Activated gamma-delta T cell treated with anti-CD3 and anti-CD28 coated beads, Interleukin-2, amount 50 U/mL, for 16 hours (primary cell): ENCODE results near the gene PSMD6.

ENCODE experiments used
- DNase-seq: peaks from one replicate; pipeline ENCODE4 v3.0.0-alpha.2; 2020; ENCODE audit warnings: low read depth

Gene PSMD6

DNA sequence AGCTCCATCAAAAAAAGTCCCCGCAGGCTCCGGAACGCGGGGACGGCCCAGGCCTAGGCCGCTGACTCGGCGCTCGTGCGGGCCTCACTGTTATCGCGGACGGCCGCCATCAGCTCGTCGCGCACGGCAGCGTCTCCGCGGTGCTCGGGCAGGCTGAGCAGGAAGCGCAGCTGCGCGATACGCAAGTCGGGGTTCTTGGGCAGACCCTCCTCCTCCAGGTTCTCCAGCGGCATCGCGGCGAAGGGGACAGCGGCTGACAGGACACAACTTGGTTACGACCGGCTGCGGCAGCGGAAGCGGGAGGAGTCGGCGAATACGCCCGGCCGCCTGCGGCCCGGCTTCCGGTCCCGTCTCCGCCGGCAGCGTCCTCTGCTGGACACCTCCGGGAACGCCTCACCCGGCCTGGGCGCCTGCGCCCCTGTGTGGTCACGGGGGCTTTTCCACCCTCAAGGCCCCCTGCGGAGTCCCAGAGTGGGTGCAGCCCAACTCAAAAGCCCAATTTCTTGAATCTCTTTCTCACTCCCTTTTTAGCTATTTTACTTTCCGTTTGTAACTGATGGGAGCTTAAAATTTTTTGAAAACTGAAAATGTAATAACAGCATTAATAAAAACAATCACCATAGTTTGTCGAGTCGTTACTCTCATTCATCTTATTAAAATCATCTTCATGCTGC lies at the start of gene PSMD6:
Gene PSMD6, minus strand, starts transcription at position 308 of the 674 bp plus-strand sequence. Its CDS starts 75 bp downstream, at position 233.
- DNase-seq: peak; percentile 91

DNA sequence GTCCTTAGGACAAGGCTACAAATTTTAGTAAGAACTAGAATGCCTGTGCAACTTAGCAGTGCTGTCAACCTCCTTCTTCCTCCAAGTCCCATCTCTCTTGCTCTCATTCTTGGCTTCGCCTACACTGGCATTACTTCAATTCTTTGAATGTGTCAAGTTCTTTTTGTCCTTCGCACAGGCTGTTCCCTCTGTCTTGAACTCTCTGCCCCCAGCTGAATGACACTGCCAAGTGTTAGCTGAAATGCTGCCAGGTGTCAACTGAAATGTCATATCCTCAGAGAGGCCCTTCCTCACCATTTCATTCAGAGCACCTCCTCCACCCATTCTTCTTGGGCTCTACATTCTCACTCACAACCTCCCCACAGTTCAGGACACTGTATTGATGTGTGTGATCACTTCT lies 48.8 kb upstream of the PSMD6 start:
- no peak for DNase-seq

DNA sequence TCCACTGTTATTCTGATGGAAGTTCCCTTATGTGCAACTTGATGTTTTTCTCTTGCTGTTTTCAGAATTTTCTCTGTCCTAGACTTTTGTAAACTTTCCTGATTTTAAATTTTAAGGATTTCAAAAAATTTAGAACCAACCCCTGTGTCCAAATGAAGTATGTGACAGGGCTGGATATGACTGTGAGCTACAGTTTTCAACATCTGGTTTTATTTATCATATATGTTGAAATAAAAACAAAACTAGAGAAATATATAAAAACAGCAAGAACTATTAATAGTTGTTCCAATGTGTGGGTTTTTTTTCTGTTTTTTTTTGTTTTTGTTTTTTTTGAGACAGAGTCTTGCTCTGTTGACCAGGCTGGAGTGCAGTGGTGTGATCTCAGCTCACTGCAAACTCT lies 47.4 kb upstream of the PSMD6 start:
- no peak for DNase-seq

DNA sequence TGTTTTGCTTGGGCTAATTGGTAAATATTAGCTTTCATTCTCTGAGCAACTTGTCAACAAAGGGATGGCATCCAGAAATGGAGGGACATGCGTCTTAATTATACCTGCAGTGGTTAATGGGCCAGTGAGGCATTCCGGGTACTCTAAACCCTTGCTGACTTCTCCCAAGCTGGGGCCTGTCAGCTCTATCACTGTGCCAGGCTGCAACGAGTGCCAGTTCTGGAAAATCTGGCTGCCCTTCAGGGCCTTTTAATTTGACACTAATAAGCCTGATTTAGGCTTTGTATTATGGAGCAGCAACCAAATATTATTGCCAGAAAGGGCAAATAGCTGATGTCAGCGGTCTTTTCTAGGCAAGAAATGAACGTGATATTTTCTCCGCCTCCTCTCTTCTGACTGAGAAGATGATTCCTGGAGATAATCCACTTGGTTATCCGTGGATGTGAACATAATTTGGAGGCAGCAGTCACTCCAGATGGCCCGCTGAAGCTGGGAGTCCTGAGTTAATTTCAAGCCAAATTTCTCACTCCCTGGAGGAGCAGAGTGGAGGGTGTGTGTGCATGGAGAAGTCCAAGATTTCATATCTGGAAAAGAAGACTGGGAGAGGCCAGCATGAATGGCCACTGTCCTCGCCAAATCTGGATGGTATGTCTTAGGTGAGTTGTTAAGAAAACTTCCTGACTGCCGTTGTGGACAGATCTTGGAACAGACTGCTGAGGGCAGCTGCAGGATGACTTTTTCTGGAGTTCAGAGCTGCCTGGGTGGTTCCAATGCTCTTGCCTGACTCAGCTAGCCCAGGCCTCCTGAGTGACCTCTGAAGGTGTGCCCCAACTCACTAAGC lies 44.4 kb upstream of the PSMD6 start:
- DNase-seq: no peak

DNA sequence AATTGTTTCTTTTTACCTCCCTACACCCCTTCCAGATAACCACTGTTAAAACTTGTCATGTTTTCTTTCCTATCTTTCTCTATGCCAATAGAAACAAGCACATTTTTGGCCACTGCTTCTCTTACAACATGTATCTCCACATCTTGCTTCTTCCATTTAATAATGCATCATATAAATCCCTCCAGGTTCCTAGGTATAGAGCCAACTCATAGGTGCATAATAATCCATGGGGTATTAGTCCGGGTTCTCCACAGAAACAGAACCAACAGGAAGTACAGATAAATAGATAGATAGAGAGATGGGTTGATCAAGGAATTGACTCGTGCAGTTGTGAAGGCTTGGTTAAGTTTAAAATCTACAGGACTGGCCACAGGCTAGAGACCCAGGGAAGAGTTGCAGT lies 41.5 kb upstream of the PSMD6 start:
- no peak for DNase-seq

DNA sequence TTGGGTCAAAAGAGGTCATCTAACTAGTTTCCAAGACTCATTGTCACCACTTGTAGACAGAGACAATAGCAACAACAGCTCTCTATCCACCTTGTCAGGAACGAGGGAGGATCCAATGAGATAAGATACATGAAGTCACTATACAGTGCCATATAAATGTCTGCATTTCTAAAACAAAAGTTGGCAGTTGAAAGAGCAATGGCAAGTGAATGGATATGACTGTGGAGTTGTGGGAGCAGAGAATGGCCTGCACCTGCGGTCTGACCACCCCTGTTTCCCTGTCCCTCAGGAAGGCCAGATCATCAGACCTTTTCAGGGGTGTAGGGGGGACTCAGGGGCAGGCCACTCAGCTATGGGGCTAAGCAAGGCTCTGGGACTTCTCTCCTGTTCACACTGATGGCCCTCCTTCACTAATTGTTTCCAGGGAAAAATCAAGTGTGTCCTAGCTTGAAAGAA lies 40.7 kb upstream of the PSMD6 start:
- DNase-seq: no peak

DNA sequence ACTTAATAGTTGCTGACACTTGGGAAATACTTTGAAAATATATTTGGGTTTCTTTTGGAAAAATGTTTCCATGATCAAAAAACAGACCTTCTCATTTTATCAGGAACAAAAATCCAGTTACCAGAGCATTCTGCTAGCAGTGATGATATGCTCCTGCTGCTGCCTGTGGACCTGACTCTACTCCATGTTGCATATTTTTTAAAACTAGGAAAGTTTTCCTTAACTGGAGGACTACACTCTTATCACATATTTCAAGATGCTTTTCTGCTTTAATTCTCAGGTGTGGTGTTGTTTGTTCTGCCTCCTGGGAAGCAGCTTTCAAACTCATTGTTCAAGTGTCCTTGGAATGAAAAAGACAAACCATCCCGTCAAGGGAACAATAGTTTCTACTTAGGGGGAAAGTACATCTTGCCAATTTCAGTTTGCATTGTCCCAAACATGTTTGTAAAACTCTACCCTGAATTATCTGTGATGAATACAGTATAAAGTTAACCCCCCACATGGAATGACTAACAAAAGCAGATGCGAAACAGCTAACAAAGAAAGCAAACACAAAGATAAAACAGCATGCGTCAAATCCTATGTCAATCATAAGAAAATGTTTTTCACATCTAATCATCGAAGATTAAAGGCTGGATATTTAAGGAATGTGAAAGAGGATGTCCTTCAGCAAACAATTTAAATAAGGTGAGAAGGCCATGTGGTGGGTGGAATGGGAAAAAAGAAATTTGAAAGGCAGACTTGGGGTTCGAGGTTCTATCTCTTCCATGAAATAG lies 40.1 kb upstream of the PSMD6 start:
- no peak for DNase-seq

DNA sequence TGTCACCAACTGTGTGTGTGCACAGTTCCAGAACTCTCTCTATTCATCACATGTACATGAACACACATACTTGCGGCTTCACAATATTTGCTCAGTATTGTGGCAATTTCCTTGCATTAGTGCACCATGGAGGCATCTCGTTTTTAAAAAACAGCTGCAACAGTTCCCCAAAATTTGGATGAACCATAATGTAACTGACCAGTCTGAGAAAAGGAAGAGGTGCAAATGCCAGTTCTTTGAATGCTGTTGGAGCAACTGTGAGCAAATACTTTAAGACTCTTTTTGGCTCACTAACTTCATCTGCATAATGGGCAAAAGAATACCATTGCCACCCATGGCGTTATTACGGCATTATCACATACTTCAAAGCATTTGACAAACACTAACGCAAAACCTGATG lies 38.3 kb upstream of the PSMD6 start:
- DNase-seq: no peak

DNA sequence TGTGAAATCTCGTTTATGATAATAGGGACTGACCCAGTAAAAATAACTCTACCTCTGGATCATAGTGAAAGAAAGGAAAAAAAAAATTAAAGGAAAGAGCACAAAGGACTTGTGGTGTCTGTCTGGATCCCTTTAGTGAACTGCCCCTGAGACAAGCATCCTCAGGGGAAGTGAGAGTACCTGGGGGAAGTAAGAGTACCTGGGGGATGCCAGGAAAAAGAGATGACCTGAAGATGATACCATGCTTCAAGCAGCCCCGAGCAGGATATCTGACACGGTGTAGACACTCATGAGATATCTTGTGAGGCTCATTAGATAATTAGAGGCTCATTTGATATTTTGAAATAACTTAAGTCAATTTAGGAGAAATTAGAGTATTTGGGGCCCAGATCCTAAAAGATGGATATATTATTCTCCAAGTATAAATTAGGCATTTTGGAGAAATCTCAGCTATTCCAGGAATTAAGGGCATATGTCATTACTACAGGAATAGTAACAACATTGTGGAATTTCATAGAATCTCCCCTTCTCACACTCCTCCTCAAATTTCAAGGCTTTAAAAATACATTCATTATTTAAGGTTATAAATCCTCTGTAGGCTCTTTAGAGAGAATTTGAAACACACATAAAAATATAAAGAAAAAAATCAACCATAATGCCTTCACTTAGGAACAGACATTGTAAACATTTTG lies 36.3 kb upstream of the PSMD6 start:
- no peak for DNase-seq

DNA sequence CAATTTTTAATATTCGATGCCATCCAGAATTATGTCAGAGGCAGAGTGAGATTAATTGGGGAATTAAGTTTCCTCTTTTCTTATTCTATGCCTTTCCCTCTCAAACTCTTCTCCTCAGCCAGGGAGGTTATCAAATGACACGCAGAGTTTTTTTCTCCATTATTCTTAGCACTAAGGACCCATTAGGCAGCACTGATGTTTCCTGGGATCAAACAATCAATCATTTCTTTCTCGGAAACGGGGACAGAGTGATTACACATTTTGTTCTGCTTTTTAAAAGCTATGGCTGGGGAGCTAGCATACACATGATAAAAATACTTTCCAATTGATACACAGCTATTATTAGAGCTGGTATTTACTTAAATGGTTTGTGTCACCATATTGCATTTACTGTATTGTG lies 35.3 kb upstream of the PSMD6 start:
- no peak for DNase-seq

DNA sequence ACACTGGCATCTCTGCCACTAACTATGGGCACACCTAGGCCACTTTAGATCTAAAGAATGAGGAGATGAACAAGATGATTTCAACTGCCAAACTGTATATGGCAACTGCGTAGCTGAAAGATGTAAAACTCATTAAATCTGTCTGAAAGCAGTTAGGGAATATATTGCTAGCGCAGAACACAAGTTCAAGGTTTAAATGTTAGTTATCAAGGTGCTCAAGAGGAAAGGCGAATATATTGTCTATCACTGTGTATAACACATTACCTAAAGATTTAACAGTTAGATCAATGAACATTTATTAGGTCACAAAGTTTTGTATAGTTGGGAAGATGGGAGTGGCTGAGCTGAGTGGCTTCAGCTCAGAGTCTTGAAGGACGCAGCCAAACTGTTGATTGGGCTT lies 33.9 kb upstream of the PSMD6 start:
- no peak for DNase-seq

DNA sequence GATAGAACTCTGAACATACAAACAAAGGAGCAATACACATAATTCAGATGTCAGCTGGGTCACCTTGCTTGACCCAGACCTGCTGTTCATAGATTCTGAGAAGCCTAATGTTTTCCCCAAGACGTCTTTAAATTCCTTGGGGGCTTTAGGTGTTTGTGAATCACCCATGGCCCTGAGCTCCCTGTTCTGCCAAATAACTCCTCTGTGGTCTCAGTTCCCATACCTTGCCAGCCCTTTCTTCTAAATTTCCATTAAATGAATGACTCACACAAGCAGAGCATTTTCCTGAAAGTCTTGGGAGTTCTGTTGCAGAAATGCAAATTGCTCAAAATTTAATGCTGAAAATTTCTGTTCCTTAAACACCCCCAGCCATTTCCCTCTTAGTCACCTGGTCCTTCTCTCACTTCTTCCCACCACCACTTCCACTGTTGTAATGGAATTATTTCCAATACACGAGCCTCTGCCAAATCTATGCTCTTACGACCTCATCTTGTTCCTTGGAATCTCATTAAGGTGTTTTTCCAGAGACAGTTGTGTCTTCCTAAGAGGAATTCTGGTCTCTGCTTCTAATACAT lies 33.4 kb upstream of the PSMD6 start:
- no peak for DNase-seq

DNA sequence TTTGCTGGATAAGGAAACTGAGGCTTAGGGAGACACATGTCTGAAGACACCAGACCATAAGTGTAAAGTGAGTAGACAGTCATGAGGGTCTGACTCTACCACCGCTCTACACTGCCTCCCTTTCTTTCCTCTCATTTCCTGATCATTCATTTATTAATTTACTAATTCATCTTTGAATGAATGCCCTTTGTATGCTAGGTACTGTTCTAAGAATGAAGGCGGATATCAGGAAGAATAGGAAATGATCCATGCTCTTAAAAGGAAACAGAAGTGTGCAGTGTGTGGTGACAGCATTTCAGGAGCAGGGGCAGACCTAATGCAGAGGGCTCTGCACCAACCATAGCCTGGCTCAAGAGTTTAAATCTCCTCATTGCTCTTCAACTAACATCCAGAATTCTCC lies 31.8 kb upstream of the PSMD6 start:
- DNase-seq: no peak

DNA sequence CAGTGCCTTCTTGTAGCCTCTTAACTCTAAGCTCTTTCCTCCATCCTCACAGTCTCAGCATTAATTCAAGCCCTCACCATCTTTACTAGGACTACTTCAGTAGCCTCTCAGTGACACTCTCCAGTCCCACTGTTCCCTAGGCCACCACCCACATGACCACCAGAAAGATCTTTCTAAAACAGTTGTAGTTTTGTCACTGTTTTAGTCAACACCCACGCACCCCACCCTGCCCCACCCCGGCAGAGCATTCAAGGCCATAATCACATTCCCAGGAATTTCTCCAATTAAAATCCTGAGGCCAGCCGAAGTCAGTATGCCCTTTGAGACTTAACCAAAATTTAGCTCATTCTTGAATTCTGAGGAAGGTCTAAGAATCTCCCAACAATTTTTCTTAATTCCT lies 31.2 kb upstream of the PSMD6 start:
- DNase-seq: no peak

DNA sequence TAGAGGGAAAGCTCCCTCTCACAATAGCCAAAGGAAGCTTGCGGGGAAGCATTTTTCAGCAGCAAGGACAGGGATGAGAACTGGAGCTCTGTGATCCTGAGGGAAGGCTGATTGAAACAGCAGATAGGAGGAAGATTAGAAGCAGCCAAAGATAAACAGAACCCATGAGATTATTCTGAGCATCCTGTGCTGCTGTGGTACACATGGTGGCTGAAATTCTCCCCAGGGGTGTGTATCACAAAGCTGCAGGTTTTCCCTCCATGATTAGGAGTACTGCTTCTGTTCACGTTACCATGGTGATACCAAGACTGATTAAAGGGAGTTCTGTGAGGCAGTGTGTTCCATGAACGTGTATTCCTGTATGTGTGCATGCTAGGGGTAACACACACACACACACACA lies 30.3 kb upstream of the PSMD6 start:
- no peak for DNase-seq

DNA sequence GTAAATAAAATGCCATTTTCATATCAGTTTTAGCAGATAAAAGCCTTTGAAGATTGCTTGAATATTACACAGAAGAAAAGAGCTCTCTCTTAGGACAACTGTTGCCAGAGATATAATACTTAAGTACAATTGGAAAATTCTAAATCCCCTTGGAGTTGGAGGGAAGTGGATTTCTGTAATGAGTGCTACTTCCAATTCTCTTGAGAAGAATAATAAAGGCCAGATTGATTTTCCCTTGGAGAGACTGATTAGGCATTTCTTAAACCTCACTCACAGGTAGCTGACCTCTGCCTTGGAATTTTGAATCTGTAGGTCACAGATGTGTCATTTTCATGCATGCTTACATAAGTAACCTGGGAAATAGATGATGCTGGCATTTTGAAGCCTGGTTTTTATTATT lies 29.8 kb upstream of the PSMD6 start:
- no peak for DNase-seq

DNA sequence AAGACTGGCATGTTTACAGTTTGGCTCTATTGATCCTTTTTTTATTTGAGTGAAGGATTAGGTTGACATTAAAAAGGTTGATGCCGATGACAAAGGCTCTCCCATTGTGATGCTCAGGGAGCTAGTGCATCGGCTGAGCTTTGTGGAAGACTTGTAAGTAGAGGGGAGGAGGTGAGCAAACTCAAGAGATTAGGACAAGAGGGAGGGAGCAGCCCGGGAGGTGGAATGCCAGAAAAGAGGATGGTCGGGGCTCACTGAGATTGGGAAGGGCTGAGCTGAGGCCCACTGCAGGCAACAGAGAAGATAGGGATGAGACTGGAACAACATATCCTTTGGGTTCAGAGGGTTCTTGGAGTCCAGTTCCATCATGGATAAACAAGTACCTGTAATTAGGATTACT lies 26.5 kb upstream of the PSMD6 start:
- DNase-seq: no peak

DNA sequence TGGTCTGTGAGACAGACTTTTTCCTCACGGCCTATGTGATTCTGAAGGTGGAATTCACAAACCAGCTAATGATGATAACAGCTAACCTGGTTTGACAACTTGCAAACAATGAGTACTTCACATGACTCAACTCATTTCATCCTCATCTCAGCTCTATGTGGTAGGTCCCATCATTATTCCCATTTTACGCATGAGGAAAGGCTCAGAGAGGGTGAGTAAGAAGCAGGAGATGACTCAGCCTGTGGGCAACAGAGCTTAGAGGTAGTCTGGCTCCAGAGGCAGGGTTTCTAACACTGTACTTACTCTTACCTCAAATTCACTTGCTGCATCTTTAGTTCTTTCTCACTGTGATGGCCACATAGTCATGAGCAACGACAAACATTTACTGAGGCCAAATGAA lies 25.8 kb upstream of the PSMD6 start:
- DNase-seq: no peak

DNA sequence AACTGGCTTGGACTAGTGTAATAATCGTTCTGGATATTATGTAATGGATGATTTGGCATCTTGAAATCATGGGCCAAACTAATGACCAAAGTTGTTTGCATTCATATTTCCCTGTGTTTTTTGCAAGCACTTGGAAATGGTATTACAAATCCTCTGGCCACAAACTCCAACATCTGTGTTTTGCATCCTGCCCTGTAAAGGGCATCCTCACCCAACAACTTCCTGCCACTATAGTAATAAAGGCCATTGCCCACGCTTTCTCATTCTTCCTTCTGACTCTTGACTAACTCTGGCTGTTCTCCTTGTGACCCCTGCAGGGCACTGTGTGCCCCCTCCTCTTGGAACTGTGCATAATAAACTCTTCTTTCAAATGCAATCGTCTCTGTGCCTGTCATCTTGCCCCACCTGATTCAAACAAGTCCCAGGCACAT lies 25.4 kb upstream of the PSMD6 start:
- no peak for DNase-seq

DNA sequence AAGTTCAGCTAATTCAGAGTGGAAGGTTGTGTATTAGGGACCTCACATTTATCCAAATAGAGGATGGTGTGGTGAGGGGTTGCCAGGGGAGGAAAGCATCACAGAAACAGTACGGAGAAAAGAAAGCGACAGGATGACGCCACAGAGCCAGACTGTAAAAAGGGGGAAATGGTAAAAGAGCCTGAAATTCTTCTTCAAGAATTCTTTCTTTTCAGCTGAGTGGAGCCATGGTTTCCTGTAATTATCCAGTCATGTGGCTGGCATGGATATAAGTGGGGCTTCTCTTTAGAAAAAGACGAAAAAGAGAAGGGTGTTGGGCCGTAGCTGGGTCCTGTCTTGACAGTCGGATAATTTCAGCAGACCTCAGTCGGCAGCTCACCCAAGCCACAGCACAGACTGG lies 24.5 kb upstream of the PSMD6 start:
- DNase-seq: no peak

DNA sequence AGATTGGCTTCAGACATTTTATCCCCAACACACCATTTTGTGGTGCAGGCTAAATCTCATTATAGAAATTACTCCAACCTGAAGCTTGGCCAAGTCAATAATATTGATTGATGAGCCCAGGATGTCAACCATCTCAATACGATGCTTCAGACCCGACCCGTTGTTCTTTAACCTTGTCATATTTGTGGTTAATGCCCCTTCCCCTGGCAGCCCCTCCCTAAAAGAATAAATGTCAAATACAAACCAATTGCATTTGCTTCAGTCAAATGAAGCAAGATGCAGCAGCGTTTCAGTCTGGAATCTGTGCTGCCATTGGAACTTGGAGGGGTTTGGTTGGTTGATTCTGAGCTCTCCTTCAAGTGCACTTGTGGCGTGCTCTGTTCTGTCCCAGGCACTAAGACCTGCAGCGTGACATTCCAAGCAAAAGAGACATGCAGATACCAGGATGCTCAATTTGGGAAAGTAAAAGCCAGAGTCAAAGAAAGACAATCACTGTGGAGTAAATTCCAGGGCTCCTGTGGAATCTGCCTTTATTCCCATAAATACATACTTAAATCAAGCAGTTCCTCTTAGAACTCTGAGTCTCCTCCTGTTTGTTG lies 23.8 kb upstream of the PSMD6 start:
- DNase-seq: no peak
